Smooth muscle cell (in vitro differentiated cells): Measurements from ENCODE around the gene PRSS56. TPM values are rescaled to one million over a fixed set of nuclear protein-coding genes. Genes with fewer than 3 reads are reported as not detected.
A peak's percentile ranks its signal among the peaks of the same experiment; 100 is the strongest.

Source experiments
- DNase-seq: peaks from one replicate; lab custom pipeline; 2025; ENCODE audit not compliant: unreplicated experiment; lab: John Stamatoyannopoulos, UW
- H2AFZ ChIP-seq: fragments of 200-600 bp; sonication (generic); 2 replicates; pipeline ENCODE4 v1.6.0; 2016; ENCODE audit warnings: antibody characterized with exemption, low read depth, mild to moderate bottlenecking
- H3F3A ChIP-seq: fragments of 200-600 bp; sonication (generic); 2 replicates; pipeline ENCODE4 v1.6.0; 2017; ENCODE audit warnings: antibody characterized with exemption, low read depth
- H3K27ac ChIP-seq: fragments of 200-600 bp; sonication (generic); 2 replicates; pipeline ENCODE4 v1.5.1; 2016; ENCODE audit warnings: low read depth, mild to moderate bottlenecking
- H3K27me3 ChIP-seq: fragments of 200-600 bp; sonication (generic); 2 replicates; pipeline ENCODE4 v1.6.1; 2016; ENCODE audit warnings: low read depth, mild to moderate bottlenecking
- H3K36me3 ChIP-seq: fragments of 200-600 bp; sonication (generic); 2 replicates; pipeline ENCODE4 v1.5.1; 2016; ENCODE audit warnings: low read depth
- H3K4me1 ChIP-seq: fragments of 200-600 bp; sonication (generic); 2 replicates; pipeline ENCODE4 v1.5.1; 2016; ENCODE audit warnings: low read depth
- H3K4me2 ChIP-seq: fragments of 200-600 bp; sonication (generic); 2 replicates; pipeline ENCODE4 v1.6.0; 2016; ENCODE audit warnings: mild to moderate bottlenecking
- H3K4me3 ChIP-seq: fragments of 200-600 bp; sonication (generic); 2 replicates; pipeline ENCODE4 v1.5.1; 2016; ENCODE audit warnings: mild to moderate bottlenecking
- H3K79me2 ChIP-seq: fragments of 200-600 bp; sonication (generic); 2 replicates; pipeline ENCODE4 v1.6.0; 2016; ENCODE audit warnings: low read depth, mild to moderate bottlenecking
- H3K9ac ChIP-seq: fragments of 200-600 bp; sonication (generic); 2 replicates; pipeline ENCODE4 v1.6.0; 2016; ENCODE audit warnings: low read depth
- H3K9me3 ChIP-seq: fragments of 200-600 bp; sonication (generic); replicated peaks from 2 replicates; pipeline ENCODE4 v1.5.1; 2016; ENCODE audit warnings: low read depth
- H4K20me1 ChIP-seq: fragments of 200-600 bp; sonication (generic); 2 replicates; pipeline ENCODE4 v1.6.0; 2016; ENCODE audit warnings: low read depth
- WGBS: methylation state at CpG from one replicate; pipeline ENCODE4 v1.1.7; 2016; ENCODE audit warnings: low lambda C conversion rate; 5-methylcytosine and 5-hydroxymethylcytosine counted together
- polyA plus RNA-seq: library from polyadenylated mRNA; unstranded; fragments of >200 nt; fragmentation: Nextera tagmentation; extraction: Ambion mirVana; gene quantifications from 2 replicates; pipeline ENCODE4 v1.2.1, GENCODE V29; 2016
- total RNA-seq: library from RNA; depleted of rRNA; stranded (reverse); fragments of >200 nt; gene quantifications from 2 replicates; pipeline ENCODE4 v1.2.3, GENCODE V29; 2014
- TF ChIP-seq, protein P1 (sequence below): fragments of 200-600 bp; sonication (generic); IDR thresholded peaks from 2 replicates; pipeline ENCODE4 v1.5.1; 2017; ENCODE audit warnings: borderline replicate concordance, mild to moderate bottlenecking, antibody characterized with exemption; ENCODE audit not compliant: insufficient read depth, poor library complexity, severe bottlenecking

Gene PRSS56
- total and polyA plus RNA-seq, 2 experiments from 2014 or later = not detected

DNA sequence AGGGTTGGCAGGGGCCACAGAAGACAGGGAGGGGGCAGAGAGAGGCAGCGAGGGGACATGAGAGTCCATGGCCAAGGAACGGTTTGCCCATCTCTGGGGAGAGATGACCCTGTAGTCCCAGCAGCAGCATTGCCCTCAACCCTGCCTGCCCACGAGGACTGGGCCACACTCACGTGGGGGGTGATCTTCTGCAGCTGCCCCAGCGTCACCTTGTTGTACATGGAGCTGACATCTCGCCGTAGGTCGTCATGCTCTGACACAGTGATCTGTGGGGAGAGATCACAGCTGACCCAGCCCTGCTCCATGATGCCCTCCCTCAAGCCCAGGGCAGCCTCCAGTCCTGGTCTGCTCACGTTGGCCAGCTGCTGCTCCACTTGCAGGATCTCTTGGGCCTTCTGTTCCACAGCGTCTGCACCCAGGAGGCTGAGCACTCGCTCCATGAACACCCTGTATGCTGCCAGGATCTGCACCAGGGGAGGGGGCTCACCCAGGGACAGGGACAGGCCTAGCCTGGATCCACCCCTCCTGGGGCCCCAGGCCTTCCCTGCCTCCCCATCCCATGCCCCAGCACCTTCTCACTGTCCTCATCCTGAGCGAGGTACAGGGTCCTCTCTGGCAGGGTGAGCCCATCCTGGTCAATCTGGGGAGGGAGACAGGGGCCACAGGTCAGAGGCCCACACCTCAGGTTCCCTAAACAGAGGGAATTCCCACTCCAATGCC, 35.4 kb upstream of the PRSS56 start:
- Histone ChIP-seq H3K4me2 (no peak overlapping the region), H3K4me3 (no peak overlapping the region), H3F3A (no peaks in the 10 kb centered on the region), H4K20me1 (no peaks in the 10 kb centered on the region), H3K27ac (no peak overlapping the region), H3K27me3 (peaks cover 87% of the 10 kb centered on the region), H3K36me3 (no peaks in the 10 kb centered on the region), H3K9me3 (no peaks in the 10 kb centered on the region), H3K9ac (no peak overlapping the region), H2AFZ (no peak overlapping the region), H3K4me1 (no peaks in the 10 kb centered on the region), H3K79me2 (no peaks in the 10 kb centered on the region)
- no peak for DNase-seq
- 80% methylated on average over 10 of the region's 12 CpGs for WGBS
- TF ChIP-seq, protein P1, sequence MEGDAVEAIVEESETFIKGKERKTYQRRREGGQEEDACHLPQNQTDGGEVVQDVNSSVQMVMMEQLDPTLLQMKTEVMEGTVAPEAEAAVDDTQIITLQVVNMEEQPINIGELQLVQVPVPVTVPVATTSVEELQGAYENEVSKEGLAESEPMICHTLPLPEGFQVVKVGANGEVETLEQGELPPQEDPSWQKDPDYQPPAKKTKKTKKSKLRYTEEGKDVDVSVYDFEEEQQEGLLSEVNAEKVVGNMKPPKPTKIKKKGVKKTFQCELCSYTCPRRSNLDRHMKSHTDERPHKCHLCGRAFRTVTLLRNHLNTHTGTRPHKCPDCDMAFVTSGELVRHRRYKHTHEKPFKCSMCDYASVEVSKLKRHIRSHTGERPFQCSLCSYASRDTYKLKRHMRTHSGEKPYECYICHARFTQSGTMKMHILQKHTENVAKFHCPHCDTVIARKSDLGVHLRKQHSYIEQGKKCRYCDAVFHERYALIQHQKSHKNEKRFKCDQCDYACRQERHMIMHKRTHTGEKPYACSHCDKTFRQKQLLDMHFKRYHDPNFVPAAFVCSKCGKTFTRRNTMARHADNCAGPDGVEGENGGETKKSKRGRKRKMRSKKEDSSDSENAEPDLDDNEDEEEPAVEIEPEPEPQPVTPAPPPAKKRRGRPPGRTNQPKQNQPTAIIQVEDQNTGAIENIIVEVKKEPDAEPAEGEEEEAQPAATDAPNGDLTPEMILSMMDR = no peak

DNA sequence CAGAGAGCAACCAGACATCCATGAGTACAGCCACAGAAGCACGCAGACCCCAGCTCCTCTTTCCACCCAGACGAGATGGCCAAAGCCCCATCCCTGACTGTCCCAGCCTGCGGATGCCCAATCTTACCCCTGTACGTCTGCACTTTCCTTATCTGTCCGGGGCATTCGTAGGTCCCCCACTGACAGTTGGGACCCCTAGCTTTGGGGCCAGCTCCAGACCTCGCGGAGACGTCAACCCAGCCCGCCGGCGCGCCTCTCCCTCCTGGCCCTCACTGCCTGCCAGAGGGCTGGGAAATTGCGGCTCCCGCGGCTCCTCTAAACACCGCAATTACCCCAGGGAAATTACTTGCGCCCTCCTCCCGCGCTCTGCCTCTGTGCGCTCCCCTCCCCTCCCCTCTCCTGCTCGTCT, 34.8 kb upstream of the PRSS56 start:
- Histone ChIP-seq H3K27ac (no peak overlapping the region), H3K9ac (no peak overlapping the region), H3F3A (no peaks in the 10 kb centered on the region), H3K4me2 (no peak overlapping the region), H3K79me2 (no peaks in the 10 kb centered on the region), H3K36me3 (no peaks in the 10 kb centered on the region), H3K9me3 (no peaks in the 10 kb centered on the region), H3K4me3 (no peak overlapping the region), H2AFZ (no peak overlapping the region), H3K4me1 (no peaks in the 10 kb centered on the region), H3K27me3 (peaks cover 87% of the 10 kb centered on the region), H4K20me1 (no peaks in the 10 kb centered on the region)
- TF ChIP-seq, protein P1 = no peak
- no peak for DNase-seq
- 18% methylated on average over 20 of the region's 22 CpGs for WGBS

DNA sequence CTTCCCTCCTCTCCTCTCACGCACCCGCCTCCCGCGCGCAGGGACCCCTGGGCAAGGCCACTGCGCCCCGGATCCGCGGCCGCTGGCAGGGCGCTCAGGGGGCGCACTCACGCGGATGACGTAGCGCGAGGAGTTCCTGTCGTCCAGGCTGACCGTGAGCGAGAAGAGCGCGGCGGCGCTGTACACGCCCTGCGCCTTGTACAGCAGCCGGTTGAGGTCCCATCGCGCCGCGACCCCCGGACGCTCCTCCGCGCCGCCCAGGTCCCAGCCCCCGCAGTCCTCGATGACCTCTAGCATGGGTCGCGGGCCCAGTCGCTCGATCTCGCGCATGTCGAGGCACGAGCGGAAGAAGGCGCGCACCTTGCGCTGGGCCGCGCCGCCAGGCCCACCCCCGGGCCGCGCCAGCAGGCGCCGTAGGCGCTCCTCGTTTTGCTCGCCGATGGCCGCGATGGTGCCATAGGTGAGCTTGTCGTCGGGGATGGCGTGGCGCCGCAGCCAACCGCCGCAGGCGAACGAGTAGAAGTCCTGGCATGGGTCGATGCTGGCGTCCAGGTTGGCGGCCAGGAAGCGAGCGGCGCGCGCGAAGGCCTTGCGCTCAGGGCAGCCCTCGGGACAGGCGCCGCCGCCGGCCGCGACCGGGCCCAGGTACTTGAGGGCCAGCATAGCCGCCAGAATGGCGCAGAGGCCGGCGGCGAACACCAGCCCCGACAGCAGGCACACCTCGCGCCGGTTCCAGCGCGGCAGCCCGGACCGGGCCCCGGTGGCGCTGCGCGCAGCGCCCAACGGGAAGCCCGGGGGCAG, 34.2 kb upstream of the PRSS56 start:
- no peak for DNase-seq
- peak overlapping the region; percentile 48 for H3K4me2 ChIP-seq
- no peaks in the 10 kb centered on the region for H3F3A ChIP-seq
- TF ChIP-seq, protein P1 = no peak
- H3K9me3 ChIP-seq = no peaks in the 10 kb centered on the region
- H2AFZ ChIP-seq = no peak overlapping the region
- H3K27me3 ChIP-seq = peaks cover 83% of the 10 kb centered on the region
- 6% methylated on average over 85 of the region's 111 CpGs for WGBS
- H3K4me1 ChIP-seq = no peaks in the 10 kb centered on the region
- H3K79me2 ChIP-seq = no peaks in the 10 kb centered on the region
- H3K27ac ChIP-seq = no peak overlapping the region
- H4K20me1 ChIP-seq = no peaks in the 10 kb centered on the region
- no peak overlapping the region for H3K4me3 ChIP-seq
- H3K9ac ChIP-seq = no peak overlapping the region
- H3K36me3 ChIP-seq = no peaks in the 10 kb centered on the region
